D721Med (cell line): ENCODE data around the gene ABCB6.

Source experiments
- DNase-seq: peaks from one replicate; pipeline ENCODE4 v3.0.0; 2011; ENCODE audit warnings: low spot score; ENCODE audit not compliant: insufficient read length
- FAIRE-seq: peaks from 2 replicates; lab custom pipeline; 2011; peaks lifted over from hg19 to GRCh38; lab: Jason Lieb, UNC
- TF ChIP-seq, protein P1 (sequence below): IDR thresholded peaks from 2 replicates; pipeline ENCODE4 v1.5.1; 2012; ENCODE audit warnings: mild to moderate bottlenecking, control low read depth; ENCODE audit not compliant: insufficient read depth; ENCODE audit errors: missing control alignments

The ABCB6 gene

DNA sequence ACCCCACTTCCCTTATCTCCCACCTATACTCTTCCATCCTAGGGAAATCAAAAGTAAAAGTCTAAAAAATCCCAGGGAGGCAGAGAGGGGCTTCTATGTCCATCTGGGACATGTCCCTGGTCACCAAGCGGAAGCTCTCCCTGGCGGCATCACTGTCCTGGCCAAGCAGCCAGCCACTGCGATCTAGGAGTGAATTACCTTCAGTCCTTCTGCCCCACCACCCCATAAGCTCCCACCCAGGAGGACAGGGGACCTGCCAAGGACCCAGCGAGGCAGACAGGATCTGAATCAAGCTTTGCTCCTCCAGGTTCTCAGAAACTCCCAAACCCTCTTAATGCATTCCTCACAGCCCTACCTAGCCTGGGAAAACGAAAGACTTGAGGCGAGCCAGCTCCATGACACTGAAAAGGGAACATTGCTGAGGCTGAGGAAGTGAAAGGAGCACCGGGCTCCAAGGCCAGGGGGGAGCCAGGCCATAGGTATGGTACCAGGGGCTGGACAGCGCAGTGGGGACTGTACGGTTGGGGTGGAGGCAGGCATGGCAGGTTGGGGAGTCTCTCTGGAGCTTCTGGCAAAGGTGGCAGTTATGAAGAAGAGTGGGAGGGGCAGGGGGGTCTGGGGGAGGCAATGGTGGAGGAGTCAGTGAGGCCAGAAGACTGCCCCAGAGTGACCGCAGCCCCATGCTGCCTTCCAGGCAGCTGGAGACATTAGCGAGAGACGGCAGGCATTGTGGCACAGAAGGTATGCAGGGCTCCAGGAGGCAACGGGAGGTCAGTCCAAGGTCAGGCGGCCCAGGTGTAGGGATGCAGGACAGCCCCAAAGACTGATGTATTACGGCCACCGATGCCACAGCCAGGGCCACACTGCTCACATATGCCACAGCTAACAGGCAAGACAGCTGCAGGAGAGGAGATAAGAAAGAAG is 46.3 kb downstream of the ABCB6 start:
- TF ChIP-seq, protein P1, sequence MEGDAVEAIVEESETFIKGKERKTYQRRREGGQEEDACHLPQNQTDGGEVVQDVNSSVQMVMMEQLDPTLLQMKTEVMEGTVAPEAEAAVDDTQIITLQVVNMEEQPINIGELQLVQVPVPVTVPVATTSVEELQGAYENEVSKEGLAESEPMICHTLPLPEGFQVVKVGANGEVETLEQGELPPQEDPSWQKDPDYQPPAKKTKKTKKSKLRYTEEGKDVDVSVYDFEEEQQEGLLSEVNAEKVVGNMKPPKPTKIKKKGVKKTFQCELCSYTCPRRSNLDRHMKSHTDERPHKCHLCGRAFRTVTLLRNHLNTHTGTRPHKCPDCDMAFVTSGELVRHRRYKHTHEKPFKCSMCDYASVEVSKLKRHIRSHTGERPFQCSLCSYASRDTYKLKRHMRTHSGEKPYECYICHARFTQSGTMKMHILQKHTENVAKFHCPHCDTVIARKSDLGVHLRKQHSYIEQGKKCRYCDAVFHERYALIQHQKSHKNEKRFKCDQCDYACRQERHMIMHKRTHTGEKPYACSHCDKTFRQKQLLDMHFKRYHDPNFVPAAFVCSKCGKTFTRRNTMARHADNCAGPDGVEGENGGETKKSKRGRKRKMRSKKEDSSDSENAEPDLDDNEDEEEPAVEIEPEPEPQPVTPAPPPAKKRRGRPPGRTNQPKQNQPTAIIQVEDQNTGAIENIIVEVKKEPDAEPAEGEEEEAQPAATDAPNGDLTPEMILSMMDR = no peak
- no peak for DNase-seq
- FAIRE-seq = no peak

DNA sequence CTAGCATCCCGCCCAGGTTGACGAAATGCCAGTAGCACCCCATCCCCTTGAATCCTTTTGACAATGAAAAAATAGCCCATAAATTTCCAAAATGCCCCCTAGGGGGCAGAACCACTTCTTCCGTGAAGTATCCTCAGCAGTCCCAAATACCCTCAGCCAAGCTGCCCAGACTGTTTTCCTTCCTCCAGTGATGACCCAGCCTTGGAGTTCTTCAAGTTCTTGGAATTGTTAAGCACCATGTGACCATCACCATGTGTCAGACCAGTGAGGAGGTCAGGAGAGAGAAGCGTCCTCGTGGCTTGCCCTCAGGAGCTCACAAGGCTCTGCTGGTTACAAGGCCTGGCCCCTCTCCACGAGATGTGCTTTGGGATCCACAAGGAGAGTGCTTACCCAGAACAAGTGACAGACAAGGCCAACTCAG is 47.5 kb downstream of the ABCB6 start:
- TF ChIP-seq, protein P1 = peak; percentile 59
- DNase-seq = peak; percentile 65
- FAIRE-seq = no peak

DNA sequence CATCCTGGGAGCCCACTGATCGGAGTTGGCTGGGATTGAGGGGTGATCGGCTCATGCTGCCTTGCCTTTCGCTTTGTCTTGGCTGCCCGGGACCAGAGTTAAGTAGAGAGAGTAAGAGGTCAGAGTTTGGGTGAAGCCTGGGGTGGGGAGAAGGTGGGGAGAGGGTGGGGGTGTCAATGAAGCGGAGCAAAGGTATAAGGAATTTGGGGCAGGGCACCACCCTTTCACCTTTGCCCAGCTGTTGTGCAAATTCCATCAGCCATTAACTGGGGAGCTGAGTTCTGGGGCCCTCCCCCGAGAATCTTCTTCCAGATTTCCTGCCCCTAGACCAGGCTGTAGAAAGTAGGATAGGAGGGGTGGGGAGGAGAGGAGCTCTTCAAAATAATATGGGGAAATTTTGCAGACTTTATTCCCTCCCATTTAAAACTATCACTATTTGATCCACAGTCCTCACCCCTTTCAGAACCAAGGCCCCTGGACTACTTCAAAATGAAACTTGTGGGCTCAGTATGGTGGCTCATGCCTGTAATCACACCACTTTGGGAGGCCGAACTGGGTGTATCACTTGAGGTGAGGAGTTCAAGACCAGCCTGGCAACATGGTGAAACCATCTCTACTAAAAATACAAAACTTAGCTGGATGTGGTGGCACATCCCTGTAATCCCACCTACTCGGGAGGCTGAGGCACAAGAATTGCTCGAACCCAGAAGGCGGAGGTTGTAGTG is 48.7 kb downstream of the ABCB6 start, which contains the start of gene SLC23A3:
Gene SLC23A3, minus strand, starts transcription at position 100 of the 725 bp plus-strand sequence. Its CDS starts 45 bp downstream, at position 55.
- no peak for DNase-seq
- FAIRE-seq = no peak
- TF ChIP-seq, protein P1 = no peak

DNA sequence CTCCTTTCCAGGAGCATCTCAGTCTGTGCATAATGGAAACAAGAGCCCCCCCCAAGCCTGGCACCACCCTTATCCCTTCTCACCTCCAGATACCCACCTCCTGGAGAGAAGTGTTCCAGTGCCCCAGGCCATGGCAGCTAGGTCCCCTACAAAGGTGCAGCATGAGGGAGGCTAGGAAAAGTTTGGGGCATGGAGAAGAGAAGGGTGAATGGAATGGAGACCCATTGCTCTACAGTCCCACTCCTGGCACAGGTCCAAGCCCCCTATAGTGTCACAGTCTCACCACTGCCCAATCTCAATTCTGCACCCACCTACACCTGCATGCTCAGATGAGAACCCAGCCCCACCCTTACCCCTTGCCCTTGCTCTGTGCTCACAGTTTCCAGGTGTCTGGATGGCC is 49.8 kb downstream of the ABCB6 start:
- FAIRE-seq = no peak
- TF ChIP-seq, protein P1 = no peak

DNA sequence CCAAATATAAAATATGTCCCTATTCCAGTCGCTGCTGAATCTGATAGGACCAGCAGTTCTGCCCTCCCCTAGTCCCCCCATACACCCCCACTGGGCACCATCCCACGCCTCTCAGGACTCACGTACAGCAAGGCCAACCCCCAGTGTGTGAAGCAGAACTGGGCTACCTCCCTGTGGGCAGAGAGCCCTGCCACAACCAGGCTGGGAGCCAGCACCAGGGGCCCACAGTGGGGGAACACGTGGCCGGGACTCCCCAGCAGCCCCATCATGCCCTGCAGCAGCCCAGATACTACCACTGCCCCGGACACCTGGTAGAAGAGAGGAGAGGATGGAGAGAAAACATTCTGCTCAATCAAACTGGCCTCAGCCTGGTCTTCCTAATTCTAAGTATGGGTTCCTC is 50.2 kb downstream of the ABCB6 start:
- DNase-seq (no peak), FAIRE-seq (no peak)
- TF ChIP-seq, protein P1 = no peak

More for the DNA sequence above, 49.8 kb downstream of the ABCB6 start:
- no peak for DNase-seq

DNA sequence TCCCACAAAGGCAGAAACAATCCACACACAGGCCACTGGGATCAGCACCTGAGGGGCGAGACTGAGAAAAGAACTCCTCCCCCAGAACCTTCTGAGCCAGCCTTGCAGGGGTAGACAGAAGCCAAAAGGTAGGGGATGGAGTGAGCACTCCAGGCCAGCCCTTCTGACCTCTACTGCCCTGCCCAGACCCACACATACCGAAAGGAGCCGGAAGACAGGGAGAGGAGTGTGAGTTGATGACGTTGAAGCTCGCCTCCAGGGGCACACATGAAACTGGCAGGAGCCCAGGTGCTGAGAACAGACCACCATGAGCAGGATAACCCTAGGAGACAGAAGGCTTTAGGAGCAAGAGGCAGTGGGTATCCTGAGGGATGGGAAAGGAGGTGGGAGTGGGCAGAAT is 50.8 kb downstream of the ABCB6 start:
- TF ChIP-seq, protein P1 = no peak
- FAIRE-seq (no peak), DNase-seq (no peak)
